Measurements from ENCODE around the gene RNF182. TPM values are rescaled to one million over a fixed set of nuclear protein-coding genes. Genes with fewer than 3 reads are reported as not detected.

The RNF182 gene
- total and polyA plus RNA-seq, 2 donors: 0.90 to 1.4 TPM

DNA sequence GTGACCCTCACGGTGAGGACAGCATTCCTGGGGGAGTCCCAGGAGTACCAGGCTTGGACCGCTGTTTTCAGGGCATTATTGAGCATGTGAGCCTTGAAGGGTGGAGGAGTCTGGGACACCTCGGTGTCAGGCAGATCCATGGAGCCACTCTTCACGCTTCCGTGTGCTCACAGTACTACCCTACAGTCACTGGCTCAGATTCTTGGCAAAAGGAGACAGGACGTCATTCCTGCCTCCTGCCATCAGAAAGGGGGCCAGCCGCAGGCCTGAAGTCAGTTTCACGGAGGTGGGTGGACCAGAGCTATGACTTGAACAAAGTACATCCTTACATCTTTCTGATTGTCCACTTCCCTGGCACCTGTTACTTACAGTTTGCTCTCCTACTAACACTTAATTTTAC is 103.9 kb downstream of the RNF182 start:
- Histone ChIP-seq H3K27me3 (ENCODE audit: control insufficient read depth in 2 of 2, insufficient read depth in 1 of 2, low read length in 1 of 2) (no peaks in the 10 kb centered on the region), H3K27ac (ENCODE audit: low read depth in 1 of 2, low read length in 1 of 2) (no peak overlapping the region), H3K4me3 (ENCODE audit: low read length in 2 of 2) (no peak overlapping the region), H3K9me3 (ENCODE audit: control insufficient read depth in 2 of 2, insufficient read depth in 1 of 2, low read length in 1 of 2) (no peaks in the 10 kb centered on the region), H3K36me3 (ENCODE audit: control insufficient read depth in 2 of 2, insufficient read depth in 2 of 2, low read length in 1 of 2) (no peaks in the 10 kb centered on the region), H3K4me1 (ENCODE audit: control insufficient read depth in 2 of 2, insufficient read depth in 2 of 2, low read length in 2 of 2) (peaks cover 0 to 3% of the 10 kb centered on the region in 2 donors)
- DNase-seq (ENCODE audit: low read depth in 6 of 9, low spot score in 9 of 9): no peak
- 96% methylated on average over 8 of the region's 8 CpGs for WGBS

- Histone ChIP-seq H3K36me3 (ENCODE audit: control insufficient read depth in 2 of 2, insufficient read depth in 2 of 2, low read length in 1 of 2) (no peaks in the 10 kb centered on the region), H3K4me3 (ENCODE audit: low read length in 2 of 2) (no peak overlapping the region), H3K27me3 (ENCODE audit: control insufficient read depth in 2 of 2, insufficient read depth in 1 of 2, low read length in 1 of 2) (no peaks in the 10 kb centered on the region), H3K27ac (ENCODE audit: low read depth in 1 of 2, low read length in 1 of 2) (no peak overlapping the region), H3K4me1 (ENCODE audit: control insufficient read depth in 2 of 2, insufficient read depth in 2 of 2, low read length in 2 of 2) (peaks cover 0 to 3% of the 10 kb centered on the region in 2 donors), H3K9me3 (ENCODE audit: control insufficient read depth in 2 of 2, insufficient read depth in 1 of 2, low read length in 1 of 2) (no peaks in the 10 kb centered on the region)
- no peak for DNase-seq (ENCODE audit: low read depth in 6 of 9, low spot score in 9 of 9)
- WGBS: 98% methylated on average over 6 of the region's 6 CpGs
Observed at GRCh38 chr6:14029605-14030004, 104.9 kb downstream of the RNF182 start.

Other genes with a start within 250 kb of the RNF182 start
- 23.4 TPM for gene RANBP9, start 213.1 kb upstream of the RNF182 start, total RNA-seq
- gene RANBP9, start 213.1 kb upstream of the RNF182 start, polyA plus RNA-seq: 37.9 TPM
- 15.0 TPM for gene MCUR1, start 110.4 kb upstream of the RNF182 start, total RNA-seq
- 17.2 TPM for gene MCUR1, start 110.4 kb upstream of the RNF182 start, polyA plus RNA-seq
- gene CD83, start 192.8 kb downstream of the RNF182 start, total RNA-seq: 50.9 TPM
- 21.6 TPM for gene CD83, start 192.8 kb downstream of the RNF182 start, polyA plus RNA-seq